MV-4-11 (cell line): ENCODE results near the gene CNBD2.
A peak's percentile ranks its signal among the peaks of the same experiment; 100 is the strongest.
"Not testable (repeated sequence)": the region's sequence is repeated elsewhere in the genome, so short reads cannot be mapped to it uniquely, and the experiment has no call there.

Source experiments
- DNase-seq: peaks from one replicate; lab custom pipeline; 2025; lab: John Stamatoyannopoulos, UW

The CNBD2 gene

DNA sequence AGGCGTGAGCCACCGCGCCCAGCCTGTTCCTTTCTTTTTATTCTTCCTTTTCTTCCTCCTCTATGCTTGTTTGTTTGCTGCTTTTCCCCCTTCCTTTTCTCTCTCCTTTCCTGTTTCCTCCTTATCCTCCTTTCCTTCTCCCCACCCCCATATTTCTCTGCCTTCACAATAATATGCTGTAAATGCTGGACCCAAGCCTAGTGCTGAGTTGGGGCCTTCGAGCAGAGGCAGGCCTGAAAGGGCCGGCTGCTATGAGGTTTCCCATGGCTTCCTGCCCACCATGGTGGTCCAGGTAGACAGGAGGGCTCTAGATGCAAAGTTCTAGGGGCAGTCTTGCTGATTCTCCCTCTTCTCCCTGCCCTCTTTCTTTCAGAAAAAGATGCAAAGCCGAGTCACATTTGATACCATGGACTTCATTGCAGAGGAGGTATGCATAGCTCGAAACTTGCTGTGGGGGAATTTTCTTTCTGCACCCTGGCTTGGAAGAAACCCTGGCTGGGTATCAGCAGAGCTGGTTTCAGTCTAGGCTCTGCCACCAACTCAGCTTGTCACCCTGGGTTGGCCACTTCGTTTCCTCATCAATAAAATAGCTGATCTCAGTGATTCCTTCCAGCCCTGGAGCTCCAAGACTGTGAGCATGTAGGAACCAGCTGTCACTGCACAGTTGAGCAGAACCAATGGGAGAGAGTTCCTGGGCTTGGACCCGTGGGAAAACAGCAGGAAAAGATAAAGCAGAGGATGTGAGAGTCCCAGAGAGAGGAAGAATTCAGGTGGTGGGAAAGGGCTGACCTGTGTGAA, 7.4 kb downstream of the CNBD2 start:
- DNase-seq: no peak

DNA sequence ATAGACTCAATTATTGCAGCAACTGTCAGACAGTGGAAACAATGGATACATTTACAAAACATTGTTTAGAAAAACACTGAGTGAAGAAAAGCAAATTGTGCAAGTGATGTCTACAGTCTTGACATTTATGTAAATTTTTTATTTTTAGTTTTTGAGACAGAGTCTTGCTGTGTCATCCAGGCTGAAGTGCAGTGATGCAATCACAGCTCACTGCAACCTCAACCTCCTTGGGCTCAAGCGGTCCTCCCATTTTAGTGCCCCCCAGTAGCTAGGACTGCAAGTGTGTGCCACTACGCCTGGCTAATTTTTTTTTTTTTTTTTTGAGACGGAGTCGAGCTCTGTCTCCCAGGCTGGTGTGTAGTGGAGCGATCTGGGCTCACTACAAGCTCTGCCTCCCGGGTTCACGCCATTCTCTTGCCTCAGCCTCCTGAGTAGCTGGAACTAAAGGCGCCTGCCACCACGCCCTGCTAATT, 9.7 kb downstream of the CNBD2 start:
- DNase-seq: peak; percentile 71

DNA sequence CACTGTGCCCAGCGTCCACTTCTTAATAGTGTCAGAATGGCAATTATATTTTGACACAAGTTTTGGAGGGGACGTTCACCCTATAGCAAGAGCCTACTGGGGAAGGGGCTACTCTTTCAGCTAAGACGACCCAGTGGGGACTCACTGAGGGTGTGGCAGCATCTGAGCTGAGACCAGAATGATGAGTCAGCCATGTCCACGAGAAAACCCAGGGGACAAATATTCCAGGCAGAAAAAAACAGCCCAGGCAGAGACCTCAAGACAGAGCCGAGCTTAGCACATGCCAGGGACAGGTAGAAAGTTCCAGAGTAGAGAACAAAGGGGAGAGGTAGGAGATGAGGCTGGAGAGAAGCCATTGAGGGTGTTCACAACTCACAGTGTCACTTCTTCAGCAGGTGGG, 11.2 kb downstream of the CNBD2 start:
- no peak for DNase-seq

DNA sequence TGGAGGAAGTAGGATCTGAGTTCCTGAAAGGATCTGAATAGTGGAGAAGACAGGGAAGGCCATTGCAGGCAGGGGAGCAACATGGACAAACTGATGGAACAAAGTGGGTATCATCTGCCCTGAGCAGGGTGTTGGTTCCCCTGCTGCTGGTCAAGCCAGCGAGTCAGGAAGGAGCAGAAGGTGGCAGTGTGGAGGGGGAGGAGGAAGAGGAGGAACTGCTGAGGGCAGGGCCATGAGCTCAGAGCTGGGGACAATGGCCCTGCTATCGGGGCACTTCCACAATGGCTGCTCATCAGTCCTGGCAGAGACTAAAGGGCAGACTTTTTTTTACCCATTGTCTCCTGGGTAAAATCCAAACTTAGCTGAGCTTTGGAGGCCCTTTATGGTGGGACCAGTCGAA, 13.6 kb downstream of the CNBD2 start:
- peak; percentile 35 for DNase-seq

DNA sequence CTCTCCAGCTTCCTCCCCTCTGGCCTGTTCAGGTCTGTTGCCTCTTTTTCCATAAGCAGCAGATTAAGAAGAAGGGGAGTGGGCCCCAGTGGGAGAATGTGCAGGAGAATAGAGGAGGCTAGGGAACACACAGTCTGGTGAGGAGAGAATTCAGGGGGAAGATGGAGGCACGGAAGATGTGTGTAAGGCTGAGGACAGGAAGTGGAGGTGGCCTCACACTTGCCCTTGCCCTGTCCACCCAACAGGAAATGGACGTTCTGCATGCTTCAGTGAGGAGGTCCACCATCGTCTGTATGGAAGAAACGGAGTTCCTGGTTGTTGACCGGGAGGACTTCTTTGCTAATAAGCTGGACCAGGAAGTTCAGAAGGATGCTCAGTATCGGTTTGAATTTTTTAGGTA, 16.0 kb downstream of the CNBD2 start:
- no peak for DNase-seq

DNA sequence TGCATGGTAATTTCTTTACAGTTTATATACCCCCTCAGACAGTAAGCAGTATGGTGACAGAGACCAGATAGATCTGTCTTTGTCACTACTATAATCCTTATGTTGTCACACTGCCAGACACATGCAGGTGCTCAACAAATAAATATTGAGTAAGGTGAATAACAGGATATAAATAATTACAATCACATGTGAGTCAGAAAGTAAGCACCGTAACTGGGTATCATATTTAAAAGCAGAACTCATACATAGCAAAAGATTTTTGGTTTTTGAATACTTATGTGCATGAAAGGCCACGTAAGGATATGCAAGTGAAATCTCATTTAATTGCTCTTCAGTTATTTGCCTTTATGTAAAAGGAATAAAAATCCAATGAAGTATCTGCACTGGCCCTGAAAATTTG, 17.4 kb downstream of the CNBD2 start:
- no peak for DNase-seq

DNA sequence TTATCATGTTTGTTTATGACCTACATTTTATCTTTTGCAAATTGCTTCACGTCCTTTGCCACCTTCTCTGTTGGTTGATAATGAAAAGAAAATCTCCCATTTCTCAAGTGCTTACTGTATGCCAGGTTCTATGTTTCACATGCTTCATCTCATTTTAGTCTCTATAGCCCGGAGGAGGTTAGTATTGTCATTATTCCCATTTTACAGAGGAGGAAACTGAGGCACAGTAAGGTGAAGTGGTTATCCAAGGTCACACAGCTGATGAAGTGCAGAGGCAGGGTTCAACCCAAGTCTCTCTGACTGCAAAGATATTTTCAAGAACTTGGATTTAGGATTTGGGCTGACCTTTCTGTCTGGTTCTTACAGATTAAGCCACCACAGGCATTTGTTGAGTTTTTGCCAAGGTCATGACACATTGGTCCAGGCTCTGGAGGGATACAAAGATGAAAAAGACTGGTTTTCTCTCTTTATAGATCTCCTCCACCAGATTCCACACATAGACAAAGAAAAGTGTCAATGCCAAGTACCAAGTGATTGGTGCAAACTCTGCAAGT, 20.6 kb downstream of the CNBD2 start:
- DNase-seq: no peak

DNA sequence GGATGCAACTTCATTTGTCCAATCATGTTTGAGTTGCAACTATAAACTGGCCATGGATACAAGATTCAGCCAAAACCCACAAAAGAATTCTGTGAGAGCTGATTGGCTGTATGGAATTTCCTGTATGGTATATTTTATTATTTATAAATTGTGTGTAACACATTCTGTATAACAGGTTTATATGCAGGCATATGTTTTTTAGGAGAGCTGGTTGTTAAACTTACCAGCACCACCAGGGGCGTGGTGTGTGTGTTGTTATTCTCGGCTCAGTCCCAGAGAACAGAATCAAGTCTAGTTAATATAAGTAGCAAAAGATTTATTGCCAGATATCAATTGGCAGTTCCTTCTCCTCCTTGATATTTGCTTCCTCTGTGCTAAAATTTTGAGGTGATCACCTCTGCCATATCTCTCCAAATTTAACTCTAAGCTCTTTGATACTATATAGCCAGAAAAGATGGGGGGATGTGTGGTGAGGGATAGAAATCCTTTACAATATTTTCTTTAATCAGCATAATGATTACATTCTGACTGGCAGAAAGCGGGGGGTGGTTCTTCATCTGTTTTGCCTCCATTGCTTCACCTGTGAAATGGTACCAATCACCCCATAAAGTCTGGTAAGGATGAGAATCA, 22.9 kb downstream of the CNBD2 start:
- DNase-seq: no peak

DNA sequence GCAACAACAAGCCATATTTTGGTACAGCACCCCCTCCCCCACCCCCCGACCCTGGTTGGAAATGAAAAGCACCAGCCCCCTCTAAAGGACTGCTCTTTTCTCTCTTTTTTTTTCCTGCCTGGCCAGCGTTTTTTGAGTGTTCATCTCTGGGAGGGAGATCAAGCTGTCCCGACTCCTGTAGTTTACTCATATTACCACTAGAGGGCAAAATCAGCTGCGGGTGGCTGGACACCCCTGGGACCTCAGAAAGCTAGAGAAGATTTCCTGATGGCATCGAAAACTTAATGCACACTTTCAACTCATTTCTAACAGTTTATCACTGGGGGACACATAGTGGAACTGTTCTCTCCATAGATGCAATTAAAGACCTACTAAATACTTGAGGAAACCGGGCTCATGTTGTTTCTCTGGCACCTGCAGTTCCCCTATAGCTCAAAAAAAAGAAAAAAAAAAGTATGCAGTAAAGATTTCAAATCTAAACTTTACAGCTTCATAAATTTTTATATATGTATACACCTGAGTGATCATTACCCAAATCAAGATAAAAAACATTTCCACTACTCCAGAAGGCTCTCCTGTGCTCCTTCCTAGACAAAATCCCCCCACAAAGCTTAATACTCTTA, 24.4 kb downstream of the CNBD2 start:
- DNase-seq: peak; percentile 39

DNA sequence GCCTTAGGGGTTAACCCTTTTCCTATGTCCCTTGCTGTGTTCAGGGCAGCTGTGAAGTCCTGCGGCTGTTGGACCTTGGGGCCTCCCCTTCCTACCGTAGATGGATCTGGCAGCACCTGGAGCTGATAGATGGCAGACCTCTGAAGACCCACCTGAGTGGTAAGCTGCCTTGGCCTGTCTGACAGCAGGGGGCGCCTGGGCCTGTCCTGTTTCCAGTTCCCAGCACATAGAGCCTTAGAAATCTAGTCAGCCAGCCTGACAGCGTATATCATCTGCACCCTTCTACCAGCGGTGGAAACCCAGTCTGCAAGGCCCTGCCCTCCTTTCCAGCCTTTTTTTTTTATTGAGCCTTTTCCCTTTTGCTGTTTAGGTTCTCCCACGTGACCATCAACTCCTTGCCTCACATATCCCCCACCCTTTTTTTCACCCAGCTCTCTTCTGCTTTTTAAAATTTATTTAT, 26.6 kb downstream of the CNBD2 start:
- peak; percentile 63 for DNase-seq

DNA sequence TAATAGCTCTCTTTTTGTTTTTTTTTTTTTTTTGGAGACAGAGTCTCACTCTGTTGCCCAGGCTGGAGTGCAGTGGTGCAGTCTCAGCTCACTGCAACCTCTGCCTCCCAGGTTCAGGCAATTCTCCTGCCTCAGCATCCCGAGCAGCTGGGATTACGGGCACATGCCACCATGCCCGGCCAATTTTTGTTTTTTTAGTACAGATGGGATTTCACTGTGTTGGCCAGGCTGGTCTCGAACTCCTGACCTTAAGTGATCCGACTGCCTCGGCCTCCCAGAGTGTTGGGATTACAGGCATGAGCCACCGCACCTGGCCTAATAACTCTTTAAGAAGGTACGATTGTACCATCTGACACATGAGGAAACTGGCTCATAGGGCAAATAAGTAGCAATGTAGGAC, 28.1 kb downstream of the CNBD2 start:
- not testable (repeated sequence) for DNase-seq

DNA sequence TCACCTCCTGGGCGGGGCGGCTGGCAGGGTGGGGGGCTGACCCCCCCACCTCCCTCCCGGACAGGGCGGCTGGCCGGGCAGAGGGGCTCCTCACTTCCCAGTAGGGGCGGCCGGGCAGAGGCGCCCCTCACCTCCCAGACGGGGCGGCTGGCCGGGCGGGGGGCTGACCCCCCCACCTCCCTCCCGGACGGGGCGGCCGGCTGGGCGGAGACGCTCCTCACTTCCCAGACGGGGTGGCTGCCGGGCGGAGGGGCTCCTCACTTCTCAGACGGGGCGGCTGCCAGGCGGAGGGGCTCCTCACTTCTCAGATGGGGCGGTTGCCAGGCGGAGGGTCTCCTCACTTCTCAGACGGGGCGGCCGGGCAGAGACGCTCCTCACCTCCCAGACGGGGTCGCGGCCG, 32.9 kb downstream of the CNBD2 start:
- not testable (repeated sequence) for DNase-seq

DNA sequence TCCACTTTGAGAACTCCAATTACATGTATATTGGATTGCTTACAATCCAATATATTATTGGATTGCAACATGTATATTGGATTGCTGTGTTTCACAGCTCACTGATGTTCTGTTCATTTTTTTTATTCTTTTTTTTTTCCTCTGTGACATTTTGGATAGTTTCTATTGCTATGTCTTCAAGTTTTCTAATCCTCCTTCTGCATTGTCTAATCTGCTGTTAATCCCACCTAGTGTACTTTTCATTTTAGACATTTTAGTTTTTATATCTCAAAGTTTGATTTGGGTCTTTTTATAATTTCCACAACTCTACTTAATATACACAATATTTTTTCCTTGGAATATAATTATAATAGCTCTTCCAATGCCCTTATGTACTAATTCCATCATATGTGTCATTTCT, 34.5 kb downstream of the CNBD2 start:
- DNase-seq: no peak

DNA sequence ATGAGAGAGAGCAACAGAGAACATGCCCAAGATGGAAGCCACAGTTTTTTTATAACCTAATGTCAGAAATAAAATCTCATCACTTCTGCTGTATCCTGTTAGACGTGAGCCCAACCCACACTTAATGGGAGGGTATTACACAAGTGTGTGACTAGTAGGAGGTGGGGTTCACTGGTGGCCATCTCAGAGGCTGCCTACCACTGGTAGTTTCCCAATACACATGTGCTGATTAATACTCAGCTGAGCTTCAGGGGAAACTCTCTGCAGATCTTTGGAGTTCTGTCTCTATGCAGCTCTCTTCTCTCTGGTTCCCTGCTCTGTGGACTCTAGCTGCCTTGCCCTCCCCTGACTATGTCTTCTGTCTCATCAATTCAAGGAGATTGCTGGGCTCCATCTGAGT, 35.7 kb downstream of the CNBD2 start:
- peak; percentile 59 for DNase-seq

DNA sequence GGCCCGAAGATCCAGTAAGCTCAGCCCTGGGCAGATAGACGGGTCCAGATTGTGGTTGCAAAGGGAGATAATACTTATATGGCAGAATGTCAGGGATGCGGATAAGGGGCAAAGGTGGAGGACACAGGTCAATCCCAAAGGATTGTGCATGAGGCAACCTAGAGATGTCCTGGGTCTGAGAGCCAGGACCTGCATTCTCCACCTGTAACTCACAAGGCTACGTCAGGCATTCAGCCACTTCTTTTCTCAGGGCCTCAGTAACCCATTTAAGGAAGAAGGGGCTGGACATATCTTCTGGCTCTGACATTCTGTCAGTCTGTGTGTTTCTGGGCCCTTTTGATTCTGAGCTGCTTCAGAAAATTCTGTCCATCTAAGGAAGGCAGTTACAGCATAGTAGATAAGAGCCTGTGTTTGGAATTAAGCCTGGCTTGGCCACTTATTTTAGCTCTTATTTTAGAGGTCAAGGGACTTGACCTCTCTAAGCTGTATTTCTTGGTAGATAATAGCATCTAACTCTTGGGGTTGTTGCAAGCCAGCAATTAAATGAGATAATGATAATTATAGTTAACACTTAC, 40.2 kb downstream of the CNBD2 start:
- DNase-seq: no peak

DNA sequence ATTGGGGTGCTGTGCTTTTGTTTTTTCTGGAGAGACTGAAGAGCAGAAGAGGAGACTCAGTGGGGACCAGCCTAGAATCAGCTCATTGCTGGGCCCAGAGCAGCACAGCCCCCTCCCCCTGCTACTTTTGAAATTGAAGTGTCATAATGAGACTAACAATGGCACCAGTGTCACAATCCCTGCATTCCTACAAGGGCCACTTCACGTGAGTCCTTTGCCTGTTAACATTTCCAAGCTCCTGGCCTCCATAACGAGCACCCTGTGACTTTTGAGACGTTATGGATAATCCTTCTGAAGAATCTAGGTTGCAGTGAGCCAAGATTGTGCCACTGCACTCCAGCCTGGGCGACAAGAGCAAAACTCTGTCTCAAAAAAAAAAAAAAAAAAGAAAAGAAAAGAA, 41.7 kb downstream of the CNBD2 start:
- no peak for DNase-seq

DNA sequence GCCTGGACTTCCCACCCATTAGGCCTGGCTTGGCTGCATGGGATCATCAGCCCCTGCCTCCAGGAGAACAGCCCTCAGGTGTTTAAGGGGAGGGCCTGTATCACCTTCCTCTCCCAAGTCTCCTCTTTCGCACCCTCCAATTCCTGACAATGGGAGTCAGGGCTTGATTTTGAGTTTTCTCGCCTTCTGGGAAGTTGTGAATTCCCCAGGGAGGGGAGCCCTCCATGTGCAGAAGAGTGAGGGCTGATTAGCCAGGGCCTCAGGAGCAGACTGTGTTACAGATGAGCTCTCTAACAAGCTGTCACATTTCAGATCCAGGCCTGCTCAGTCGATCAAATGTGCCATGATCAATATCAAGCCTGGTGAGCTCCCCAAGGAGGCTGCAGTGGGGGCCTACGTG, 42.4 kb downstream of the CNBD2 start:
- DNase-seq: no peak

DNA sequence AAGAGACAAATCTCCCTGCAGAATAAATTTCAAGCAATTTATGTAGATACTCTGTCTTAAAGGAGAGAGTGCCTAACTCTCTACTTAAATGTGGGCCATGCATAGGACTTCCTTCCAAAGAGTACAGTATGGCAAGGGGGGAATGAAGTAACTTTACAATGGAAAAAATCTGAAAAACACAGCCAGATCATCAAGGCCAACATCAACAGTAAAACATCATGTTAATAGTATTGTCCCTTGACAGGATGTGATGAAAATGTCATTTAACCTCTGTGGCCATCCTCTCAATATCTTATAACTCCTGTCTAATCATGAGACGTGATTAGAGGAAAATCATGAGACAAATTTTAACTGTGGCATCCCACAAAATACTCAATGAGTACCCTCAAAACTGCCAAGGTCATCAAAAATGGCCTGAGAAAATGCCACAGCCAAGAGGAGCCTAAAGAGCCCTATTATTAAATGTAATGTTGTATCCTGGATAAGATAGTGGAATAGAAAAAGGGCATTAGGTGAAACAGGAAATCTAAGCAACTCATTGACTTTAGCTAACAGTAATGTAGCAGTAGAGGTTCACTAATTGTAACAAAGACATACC, 47.5 kb downstream of the CNBD2 start:
- DNase-seq: no peak

DNA sequence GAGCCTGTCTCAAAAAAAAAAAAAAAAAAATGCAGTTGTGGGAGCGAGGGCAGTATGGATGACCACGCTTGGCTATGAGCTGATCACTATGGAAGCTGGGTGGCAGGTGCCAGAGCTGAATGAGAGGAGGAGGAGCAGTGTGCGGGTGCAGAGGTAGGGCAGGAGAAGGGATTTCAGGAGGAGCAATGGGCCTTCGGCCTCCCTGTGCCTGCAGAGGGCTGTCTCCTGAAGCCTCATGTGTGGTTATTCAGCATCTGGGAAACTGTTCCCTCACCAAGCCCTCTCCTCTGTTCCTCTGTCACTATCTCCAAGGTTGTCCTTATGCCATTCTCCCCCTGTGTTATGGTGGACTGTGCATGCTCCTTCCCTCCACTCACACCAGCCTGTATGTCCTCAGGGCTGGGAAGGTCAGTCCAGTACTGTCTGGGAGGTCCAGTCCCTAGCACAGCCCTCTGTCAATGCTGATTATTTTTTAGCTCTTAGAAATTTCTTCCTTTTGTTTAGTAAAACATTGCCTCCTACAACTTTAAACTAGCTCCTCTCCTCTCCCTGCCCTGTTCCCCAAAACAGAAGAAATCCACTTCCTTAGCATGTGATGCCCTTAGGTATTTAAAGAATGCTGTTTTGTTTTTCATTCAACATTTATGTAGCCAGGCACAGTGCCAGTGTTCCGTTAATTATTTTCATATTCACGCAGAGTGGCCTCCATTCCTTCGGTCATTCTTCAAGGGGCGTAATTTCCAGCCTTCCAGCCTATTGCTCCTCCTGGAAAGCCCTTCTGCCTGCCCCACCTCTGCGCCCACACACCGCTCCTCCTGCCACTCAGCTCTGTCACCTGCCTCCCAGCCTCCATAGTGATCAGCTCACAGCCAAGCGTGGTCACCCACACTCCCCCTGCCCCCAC, 48.9 kb downstream of the CNBD2 start:
- DNase-seq: no peak

DNA sequence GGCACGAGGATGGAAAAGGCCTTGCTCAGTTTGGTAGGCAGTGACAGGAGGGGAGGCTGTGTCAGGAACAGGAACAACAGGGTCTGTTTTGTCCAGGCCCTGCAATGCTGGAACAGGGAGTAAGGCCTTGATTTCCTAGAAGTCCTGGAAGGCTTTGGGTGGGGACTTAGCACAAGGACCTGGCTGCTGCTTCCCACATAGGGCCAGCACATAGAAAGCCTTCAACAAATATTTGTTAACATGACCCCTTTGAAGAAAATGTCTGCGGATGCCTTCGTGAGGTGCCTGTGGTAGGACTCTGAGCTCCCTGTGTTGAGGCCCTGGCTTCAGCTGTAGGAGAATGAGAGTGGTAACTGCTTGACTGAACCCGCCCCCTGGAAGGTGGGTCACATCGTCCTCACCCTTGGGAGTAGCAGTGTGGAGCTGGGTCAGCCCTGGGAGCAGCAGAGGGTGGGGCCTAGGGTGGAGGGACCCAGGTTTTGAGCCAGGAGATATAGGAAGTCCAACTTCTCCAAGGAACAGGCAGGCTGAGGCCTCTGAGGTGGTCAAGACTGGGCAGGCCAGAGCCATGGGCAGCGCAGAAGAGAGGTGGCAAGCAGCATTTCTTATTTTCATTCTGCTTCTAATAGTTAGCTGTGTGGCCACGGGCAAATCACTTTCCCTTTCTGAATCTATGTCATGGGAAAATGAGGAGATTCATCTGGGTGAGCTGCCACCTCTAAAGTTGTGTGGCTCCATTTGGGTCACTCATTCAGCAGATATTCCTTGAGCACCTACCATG, 50.0 kb downstream of the CNBD2 start:
- no peak for DNase-seq
